HG02973 (cell line): Measurements from ENCODE around the gene SCAF1.

Experiments
- ATAC-seq: cut with Tn5 transposase; IDR thresholded peaks from one replicate; pipeline ENCODE4 v1.9.1; 2021; ENCODE audit warnings: moderate library complexity; ENCODE audit not compliant: unreplicated experiment

SCAF1 gene

GRCh38 chr19:49684251-49684982 lies 42.4 kb downstream of the SCAF1 start:
- no peak for ATAC-seq

- ATAC-seq: no peak
Measured at GRCh38 chr19:49684983-49685553, 43.1 kb downstream of the SCAF1 start.

- ATAC-seq: no peak
Measured at GRCh38 chr19:49685845-49686332, 43.9 kb downstream of the SCAF1 start.

- no peak for ATAC-seq
Measured at GRCh38 chr19:49686503-49687088, 44.6 kb downstream of the SCAF1 start.

GRCh38 chr19:49687150-49687549 lies 45.1 kb downstream of the SCAF1 start:
- no peak for ATAC-seq

GRCh38 chr19:49687566-49688316 lies 45.7 kb downstream of the SCAF1 start:
- ATAC-seq: no peak

- ATAC-seq: no peak
Measured at GRCh38 chr19:49688531-49689132, 46.6 kb downstream of the SCAF1 start.

- ATAC-seq: no peak
Measured at GRCh38 chr19:49689133-49690078, 47.4 kb downstream of the SCAF1 start, which contains the start of gene ADM5. TSS of gene ADM5 (plus strand) at chr19:49689594. CDS start at chr19:49689838, 244 bp downstream.

GRCh38 chr19:49690079-49690655 lies 48.2 kb downstream of the SCAF1 start:
- ATAC-seq: no peak

- no peak for ATAC-seq
Measured at GRCh38 chr19:49690656-49691242, 48.7 kb downstream of the SCAF1 start, which contains the start of gene CPT1C. TSS of gene CPT1C (plus strand) at chr19:49691116. CDS start at chr19:49692253, 1,137 bp downstream.

- ATAC-seq: no peak
Measured at GRCh38 chr19:49691243-49692146, 49.5 kb downstream of the SCAF1 start.

- ATAC-seq: no peak
Measured at GRCh38 chr19:49692147-49692506, 50.1 kb downstream of the SCAF1 start.

GRCh38 chr19:49696115-49696514 lies 54.1 kb downstream of the SCAF1 start:
- ATAC-seq: no peak

GRCh38 chr19:49696865-49697264 lies 54.9 kb downstream of the SCAF1 start:
- ATAC-seq: no peak

GRCh38 chr19:49699364-49699763 lies 57.4 kb downstream of the SCAF1 start:
- ATAC-seq: no peak

GRCh38 chr19:49700563-49700962 lies 58.6 kb downstream of the SCAF1 start:
- ATAC-seq: no peak

- ATAC-seq: no peak
Measured at GRCh38 chr19:49701271-49701786, 59.3 kb downstream of the SCAF1 start.
